Endodermal cell (in vitro differentiated cells): Measurements from ENCODE around the gene CYP27B1. TPM values are rescaled to one million over a fixed set of nuclear protein-coding genes. Genes with fewer than 3 reads are reported as not detected.

Source experiments
- DNase-seq: peaks from one replicate; pipeline ENCODE4 v3.0.0-alpha.2; 2017
- H3K27ac ChIP-seq: 2 replicates; pipeline ENCODE4 v1.5.1; 2013; ENCODE audit warnings: mild to moderate bottlenecking, low read depth, low read length, moderate library complexity
- H3K27me3 ChIP-seq: 2 replicates; pipeline ENCODE4 v1.6.1; 2013; ENCODE audit warnings: mild to moderate bottlenecking, low read length, moderate library complexity; ENCODE audit not compliant: insufficient read depth, control insufficient read depth, poor library complexity, severe bottlenecking
- H3K36me3 ChIP-seq: 2 replicates; pipeline ENCODE4 v1.7.0; 2013; ENCODE audit warnings: mild to moderate bottlenecking, low read length, moderate library complexity; ENCODE audit not compliant: control insufficient read depth, insufficient read depth
- H3K4me1 ChIP-seq: one replicate; pipeline ENCODE4 v1.7.0; 2013; ENCODE audit warnings: low read length; ENCODE audit not compliant: control insufficient read depth, insufficient read depth
- H3K4me3 ChIP-seq: 2 replicates; pipeline ENCODE4 v1.5.1; 2013; ENCODE audit warnings: mild to moderate bottlenecking, low read length, moderate library complexity
- H3K9ac ChIP-seq: 2 replicates; pipeline ENCODE4 v1.6.1; 2013; ENCODE audit warnings: mild to moderate bottlenecking, low read length, moderate library complexity; ENCODE audit not compliant: poor library complexity, severe bottlenecking; ENCODE audit errors: extremely low read depth
- H3K9me3 ChIP-seq: 2 replicates; pipeline ENCODE4 v1.6.1; 2013; ENCODE audit warnings: mild to moderate bottlenecking, low read length, moderate library complexity; ENCODE audit not compliant: control insufficient read depth
- H3K27ac Mint-ChIP-seq: 2 replicates; pipeline ENCODE4 v1.8.0; 2020; ENCODE audit warnings: mixed read lengths
- H3K27me3 Mint-ChIP-seq: 2 replicates; pipeline ENCODE4 v1.8.0; 2021; ENCODE audit warnings: mild to moderate bottlenecking, mixed read lengths; ENCODE audit not compliant: insufficient read depth
- H3K36me3 Mint-ChIP-seq: 2 replicates; pipeline ENCODE4 v1.8.0; 2020; ENCODE audit warnings: low read depth, mixed read lengths
- H3K4me1 Mint-ChIP-seq: 2 replicates; pipeline ENCODE4 v1.8.0; 2020; ENCODE audit warnings: mixed read lengths
- H3K4me3 Mint-ChIP-seq: 2 replicates; pipeline ENCODE4 v1.8.0; 2020; ENCODE audit warnings: mild to moderate bottlenecking, moderate library complexity, mixed read lengths
- H3K9me3 Mint-ChIP-seq: 2 replicates; pipeline ENCODE4 v1.8.0; 2020; ENCODE audit warnings: mild to moderate bottlenecking, mixed read lengths
- CTCF ChIP-seq: fragments of 200-600 bp; sonication (generic); conservative IDR thresholded peaks from 2 replicates; pipeline ENCODE4 v1.5.0; 2021; ENCODE audit warnings: antibody characterized with exemption, mild to moderate bottlenecking
- WGBS, 2 experiments: methylation state at CpG; one replicate each; pipeline versions ENCODE4 v1.1.5 to v1.1.7; 2013; ENCODE audit warnings: missing lambda C conversion rate in 2 of 2, mixed read lengths in 1 of 2; ENCODE audit not compliant: insufficient coverage in 1 of 2, insufficient read length in 1 of 2; 5-methylcytosine and 5-hydroxymethylcytosine counted together
- total RNA-seq, 2 donors: library from RNA; stranded (reverse); fragmentation: NEBNext Ultra II Directional in 1 of 2; extraction: Animal tissue kit (Norgen Biotek cat#: 25700) in 1 of 2; gene quantifications; 2 replicates in 1 of 2; 3 replicates in 1 of 2; pipeline ENCODE4 v1.2.1, GENCODE V29; 2021

CYP27B1 gene
- total RNA-seq, 2 donors from 2014 or later: 2.4 to 3.1 TPM

DNA sequence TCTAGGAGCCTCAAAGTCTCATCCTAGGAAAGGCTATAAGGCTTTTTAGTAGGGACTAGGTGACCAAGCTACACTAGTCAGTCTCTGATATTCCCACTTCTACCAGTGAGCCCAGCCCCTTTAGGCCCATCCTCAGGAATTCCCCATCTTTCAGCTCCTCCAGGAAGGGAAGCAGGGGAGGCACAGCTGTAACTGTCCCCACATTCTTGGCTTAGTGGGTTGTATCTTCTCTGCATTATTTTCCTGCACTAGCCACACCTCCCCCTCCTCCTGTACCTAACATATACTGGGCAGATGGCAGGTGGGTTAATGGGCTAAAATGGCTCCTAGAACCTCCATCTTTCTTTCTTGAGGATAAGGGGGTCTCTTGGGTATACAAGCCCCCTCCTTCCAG is 424 bp upstream of the CYP27B1 start:
- peak overlapping the region; percentile 75 for H3K4me3 ChIP-seq
- H3K27ac ChIP-seq: no peak overlapping the region
- H3K27me3 ChIP-seq: peaks cover 50% of the 10 kb centered on the region
- peaks cover 31% of the 10 kb centered on the region for H3K36me3 ChIP-seq
- H3K27ac Mint-ChIP-seq: no peak overlapping the region
- H3K9me3 ChIP-seq: no peaks in the 10 kb centered on the region
- H3K4me1 Mint-ChIP-seq: peaks cover 17% of the 10 kb centered on the region
- peaks cover 53% of the 10 kb centered on the region for H3K27me3 Mint-ChIP-seq
- H3K4me3 Mint-ChIP-seq: peak overlapping the region; percentile 49
- H3K4me1 ChIP-seq: peaks cover 6% of the 10 kb centered on the region
- no peak for TF ChIP-seq CTCF
- peaks cover 23% of the 10 kb centered on the region for H3K36me3 Mint-ChIP-seq
- DNase-seq: no peak
- H3K9me3 Mint-ChIP-seq: no peaks in the 10 kb centered on the region
- no peak overlapping the region for H3K9ac ChIP-seq

DNA sequence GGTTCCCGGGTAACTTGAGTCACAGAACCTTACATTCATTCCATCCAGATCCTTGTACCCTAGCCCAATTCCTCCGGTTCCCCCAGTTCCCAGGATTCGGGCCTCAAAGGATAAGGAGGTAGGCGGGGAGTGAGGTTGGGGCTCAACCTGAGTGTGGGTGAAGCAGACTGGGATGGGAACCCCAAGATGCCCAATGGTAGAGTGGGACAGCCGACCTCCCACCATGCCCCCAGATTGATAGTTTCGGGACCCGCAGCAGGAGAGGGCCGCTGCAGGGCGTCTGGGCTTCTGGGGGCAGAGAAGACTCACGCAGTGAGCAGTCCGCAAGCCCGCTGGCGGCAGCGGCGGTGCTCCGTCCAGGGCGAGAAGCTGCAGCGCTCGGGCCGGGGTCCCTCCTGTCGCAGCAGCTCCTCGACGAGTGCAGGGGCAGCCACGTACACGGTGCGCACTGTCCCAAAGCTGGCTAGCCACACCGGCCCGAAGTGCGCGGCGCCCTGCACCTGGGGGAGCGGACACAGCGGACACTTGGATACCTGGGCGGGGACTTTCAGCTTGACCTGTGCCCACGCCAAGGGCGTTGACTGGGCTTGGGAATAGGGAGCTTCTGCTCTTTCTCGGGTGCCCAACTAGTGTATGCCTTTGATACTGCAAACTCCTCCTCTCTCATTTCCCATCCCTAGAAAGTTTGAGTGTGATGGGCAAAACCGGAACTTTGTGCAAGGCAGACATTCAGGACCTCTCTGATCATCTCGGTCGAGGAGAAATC is 997 bp downstream of the CYP27B1 start:
- H3K9me3 ChIP-seq: no peaks in the 10 kb centered on the region
- peaks cover 64% of the 10 kb centered on the region for H3K27me3 ChIP-seq
- H3K4me1 ChIP-seq: peaks cover 6% of the 10 kb centered on the region
- Mint-ChIP-seq H3K4me1 (peaks cover 13% of the 10 kb centered on the region), H3K4me3 (peak overlapping the region; percentile 49), H3K27me3 (peaks cover 66% of the 10 kb centered on the region), H3K9me3 (no peaks in the 10 kb centered on the region), H3K27ac (no peak overlapping the region), H3K36me3 (peaks cover 23% of the 10 kb centered on the region)
- no peak for TF ChIP-seq CTCF
- peak; percentile 74 for DNase-seq
- no peak overlapping the region for H3K27ac ChIP-seq
- H3K9ac ChIP-seq: no peak overlapping the region
- WGBS, 2 experiments: 6 to 11% methylated on average over 18 to 40 of the region's 40 CpGs
- peaks cover 30% of the 10 kb centered on the region for H3K36me3 ChIP-seq
- peak overlapping the region; percentile 75 for H3K4me3 ChIP-seq

GRCh38 chr12:57765003-57765697 is 1.7 kb downstream of the CYP27B1 start:
- Mint-ChIP-seq H3K36me3 (peaks cover 19% of the 10 kb centered on the region), H3K9me3 (no peaks in the 10 kb centered on the region), H3K27me3 (peaks cover 73% of the 10 kb centered on the region), H3K4me1 (peaks cover 13% of the 10 kb centered on the region), H3K27ac (no peak overlapping the region), H3K4me3 (peak overlapping the region; percentile 49)
- Histone ChIP-seq H3K9ac (no peak overlapping the region), H3K36me3 (peaks cover 22% of the 10 kb centered on the region), H3K27ac (no peak overlapping the region), H3K9me3 (no peaks in the 10 kb centered on the region), H3K4me1 (peaks cover 6% of the 10 kb centered on the region), H3K4me3 (peak overlapping the region; percentile 75), H3K27me3 (peaks cover 68% of the 10 kb centered on the region)
- DNase-seq: peak; percentile 94
- 1 to 3% methylated on average over 34 to 60 of the region's 60 CpGs for WGBS, 2 experiments
- TF ChIP-seq CTCF: peak; percentile 64
